ENCODE measurements around the gene KLF8. TPM values are rescaled to one million over a fixed set of nuclear protein-coding genes. Genes with fewer than 3 reads are reported as not detected.
A peak's percentile ranks its signal among the peaks of the same experiment; 100 is the strongest.
"Not testable (repeated sequence)": the region's sequence is repeated elsewhere in the genome, so short reads cannot be mapped to it uniquely, and the experiment has no call there.

KLF8 gene
- polyA plus RNA-seq (2013, experiment 1 of 2): 4.9 TPM
- 4.9 TPM for polyA plus RNA-seq (2013, experiment 2 of 2)

DNA sequence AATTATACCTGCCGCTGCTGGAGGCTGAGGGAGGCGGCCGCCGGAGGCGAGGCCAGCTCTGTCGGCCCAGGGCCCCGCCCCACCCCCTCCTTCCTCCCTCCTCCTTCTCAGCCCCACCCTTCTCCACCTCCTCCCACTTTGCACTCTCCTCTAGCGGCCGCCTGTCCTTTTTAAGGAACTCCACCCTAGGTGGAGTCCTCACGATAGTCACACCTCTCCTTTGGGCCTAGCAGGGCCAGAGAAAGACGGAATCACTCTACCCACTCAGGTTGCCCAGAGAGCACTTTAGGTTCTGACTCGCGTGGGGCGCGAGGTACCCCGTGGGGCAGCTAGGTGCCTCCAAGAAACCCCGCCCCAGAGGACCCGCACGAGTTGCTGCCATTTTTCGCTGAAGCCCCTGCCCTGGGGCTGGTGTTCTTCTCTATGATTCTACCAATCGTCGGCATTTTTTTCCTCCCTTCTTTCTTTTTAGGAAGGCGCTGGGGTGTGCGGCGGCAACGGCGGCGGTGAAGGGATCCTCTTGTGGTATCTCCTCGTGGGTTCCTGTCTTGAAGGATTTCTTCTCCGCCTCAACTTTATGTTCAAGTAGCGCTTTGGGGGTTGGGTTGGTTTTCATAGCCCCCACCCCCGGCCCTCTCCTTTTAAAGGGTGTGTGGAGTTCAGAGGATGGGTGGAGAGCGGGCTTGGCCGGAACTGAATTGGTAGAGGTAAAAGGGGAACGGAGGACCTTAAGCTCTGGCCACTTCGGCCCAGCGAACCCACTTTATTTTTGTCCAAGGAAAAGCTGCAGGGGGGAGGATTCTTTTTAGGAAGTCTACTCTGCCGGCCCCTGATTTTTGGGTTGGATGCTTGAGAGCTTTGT, at the start of gene KLF8:
KLF8 (plus strand) TSS at position 136 of the 862 bp plus-strand sequence. CDS start 979 bp downstream, outside the sequence.
- Histone ChIP-seq H3K9me3 (ENCODE audit: control insufficient read depth, low read length) (no peaks in the 10 kb centered on the region), H3K27ac (ENCODE audit: low read depth, low read length, severe bottlenecking) (no peak within 1 kb of the TSS), H3K4me3 (ENCODE audit: extremely low read depth, insufficient read depth, low read length, poor library complexity, severe bottlenecking) (peak within 1 kb of the TSS; percentile 38), H3K4me1 (ENCODE audit: control insufficient read depth, insufficient read depth, low read length, poor library complexity, severe bottlenecking) (no peaks in the 10 kb centered on the region), H3K36me3 (ENCODE audit: control insufficient read depth, insufficient read depth, low read length) (no peaks in the 10 kb centered on the region)
- 0% methylated on average over 1 to 10 of the region's 38 CpGs for WGBS, 2 experiments (ENCODE audit: insufficient coverage in 2 of 2)

DNA sequence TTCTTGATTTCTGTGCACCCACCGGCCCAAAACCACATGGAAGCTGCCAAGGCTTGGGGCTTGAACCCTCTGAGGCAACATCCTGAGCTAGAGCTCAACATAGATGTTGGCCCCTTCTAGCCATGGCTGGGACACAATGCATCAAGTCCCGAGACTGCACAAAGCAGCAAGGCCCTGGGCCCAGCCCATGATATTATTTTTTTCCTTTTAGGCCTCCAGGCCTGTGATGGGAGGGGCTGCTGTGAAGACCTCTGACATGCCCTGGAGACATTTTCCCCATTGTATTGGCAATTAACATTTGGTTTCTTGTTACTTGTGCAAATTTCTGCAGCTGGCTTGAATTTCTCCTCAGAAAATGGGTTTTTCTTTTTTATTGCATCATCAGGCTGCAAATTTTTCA, 25.2 kb upstream of the KLF8 start:
- H3K4me1 ChIP-seq (ENCODE audit: control insufficient read depth, insufficient read depth, low read length, poor library complexity, severe bottlenecking); H3K27ac ChIP-seq (ENCODE audit: low read depth, low read length, severe bottlenecking); H3K36me3 ChIP-seq (ENCODE audit: control insufficient read depth, insufficient read depth, low read length); H3K4me3 ChIP-seq (ENCODE audit: extremely low read depth, insufficient read depth, low read length, poor library complexity, severe bottlenecking); H3K9me3 ChIP-seq (ENCODE audit: control insufficient read depth, low read length): not testable (repeated sequence)
- 93% methylated on average over 2 of the region's 2 CpGs; no CpG with 5 or more reads in 1 of the 2 experiments for WGBS, 2 experiments (ENCODE audit: insufficient coverage in 2 of 2)

DNA sequence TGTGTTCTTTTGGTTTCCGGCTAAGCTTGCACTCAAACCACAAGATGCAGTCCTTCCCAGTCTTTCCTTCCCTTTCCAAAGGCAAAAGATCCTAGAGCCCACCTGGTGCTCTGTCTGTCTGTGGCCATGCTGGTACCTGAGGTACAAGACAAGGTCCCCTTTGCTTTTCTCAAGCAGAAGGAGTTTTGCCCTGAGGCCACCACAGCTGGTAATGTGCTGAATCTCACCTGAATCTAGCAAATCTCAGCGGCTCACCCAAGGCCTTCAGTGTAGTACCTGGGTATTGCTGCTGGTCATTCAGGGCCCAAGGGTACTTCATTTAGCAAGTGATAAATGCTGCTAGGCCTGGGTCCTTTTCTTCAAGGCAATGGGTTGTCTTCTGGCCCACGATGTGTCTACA, 20.5 kb upstream of the KLF8 start:
- no peaks in the 10 kb centered on the region for H3K36me3 ChIP-seq (ENCODE audit: control insufficient read depth, insufficient read depth, low read length)
- 88 to 100% methylated on average over 1 to 2 of the region's 3 CpGs for WGBS, 2 experiments (ENCODE audit: insufficient coverage in 2 of 2)
- H3K27ac ChIP-seq (ENCODE audit: low read depth, low read length, severe bottlenecking): no peak overlapping the region
- H3K4me3 ChIP-seq (ENCODE audit: extremely low read depth, insufficient read depth, low read length, poor library complexity, severe bottlenecking): no peak overlapping the region
- no peaks in the 10 kb centered on the region for H3K4me1 ChIP-seq (ENCODE audit: control insufficient read depth, insufficient read depth, low read length, poor library complexity, severe bottlenecking)
- no peaks in the 10 kb centered on the region for H3K9me3 ChIP-seq (ENCODE audit: control insufficient read depth, low read length)

DNA sequence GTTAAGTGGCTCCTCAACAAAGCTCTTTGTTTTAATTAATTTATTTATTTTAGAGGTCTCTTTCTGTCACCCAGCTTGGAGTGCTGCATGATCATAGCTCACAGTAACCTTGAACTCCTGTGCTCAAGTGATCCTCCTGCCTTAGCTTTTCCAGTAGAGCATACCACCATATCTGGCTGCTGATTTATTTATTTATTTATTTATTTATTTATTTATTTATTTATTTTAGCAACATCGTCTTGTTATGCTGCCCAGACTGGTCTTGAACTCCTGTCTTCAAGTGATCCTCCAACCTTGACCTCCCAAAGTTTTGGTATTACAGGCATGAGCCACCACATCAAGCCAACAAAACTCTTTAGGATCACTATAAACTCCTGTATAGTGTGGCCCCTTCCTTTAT, 15.8 kb upstream of the KLF8 start:
- Histone ChIP-seq H3K27ac (ENCODE audit: low read depth, low read length, severe bottlenecking) (no peak overlapping the region), H3K36me3 (ENCODE audit: control insufficient read depth, insufficient read depth, low read length) (no peaks in the 10 kb centered on the region), H3K9me3 (ENCODE audit: control insufficient read depth, low read length) (no peaks in the 10 kb centered on the region), H3K4me1 (ENCODE audit: control insufficient read depth, insufficient read depth, low read length, poor library complexity, severe bottlenecking) (no peaks in the 10 kb centered on the region), H3K4me3 (ENCODE audit: extremely low read depth, insufficient read depth, low read length, poor library complexity, severe bottlenecking) (no peak overlapping the region)
- WGBS, 2 experiments (ENCODE audit: insufficient coverage in 2 of 2): no CpG with 5 or more reads among the region's 1 CpG

DNA sequence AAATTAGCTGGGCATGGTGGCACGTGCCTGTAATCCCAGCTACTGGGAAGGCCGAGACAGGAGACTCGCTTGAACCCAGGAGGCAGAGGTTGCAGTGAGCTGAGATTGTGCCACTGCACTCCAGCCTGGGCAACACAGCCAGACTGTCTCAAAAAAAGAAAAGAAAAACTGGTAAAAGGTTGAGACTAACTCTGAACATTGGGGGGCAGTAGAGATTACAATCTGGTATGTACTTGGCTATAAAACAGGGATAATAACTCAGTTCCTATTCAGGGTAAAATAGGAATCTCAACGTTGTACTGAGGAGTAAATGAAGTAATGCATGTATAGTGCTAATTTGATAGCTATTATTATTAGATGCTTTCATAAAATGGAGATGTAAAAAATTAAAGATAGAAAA, 12.5 kb upstream of the KLF8 start:
- 75% methylated on average over 3 of the region's 4 CpGs; no CpG with 5 or more reads in 1 of the 2 experiments for WGBS, 2 experiments (ENCODE audit: insufficient coverage in 2 of 2)
- H3K36me3 ChIP-seq (ENCODE audit: control insufficient read depth, insufficient read depth, low read length): no peaks in the 10 kb centered on the region
- no peaks in the 10 kb centered on the region for H3K4me1 ChIP-seq (ENCODE audit: control insufficient read depth, insufficient read depth, low read length, poor library complexity, severe bottlenecking)
- no peak overlapping the region for H3K4me3 ChIP-seq (ENCODE audit: extremely low read depth, insufficient read depth, low read length, poor library complexity, severe bottlenecking)
- H3K27ac ChIP-seq (ENCODE audit: low read depth, low read length, severe bottlenecking): no peak overlapping the region
- H3K9me3 ChIP-seq (ENCODE audit: control insufficient read depth, low read length): no peaks in the 10 kb centered on the region

DNA sequence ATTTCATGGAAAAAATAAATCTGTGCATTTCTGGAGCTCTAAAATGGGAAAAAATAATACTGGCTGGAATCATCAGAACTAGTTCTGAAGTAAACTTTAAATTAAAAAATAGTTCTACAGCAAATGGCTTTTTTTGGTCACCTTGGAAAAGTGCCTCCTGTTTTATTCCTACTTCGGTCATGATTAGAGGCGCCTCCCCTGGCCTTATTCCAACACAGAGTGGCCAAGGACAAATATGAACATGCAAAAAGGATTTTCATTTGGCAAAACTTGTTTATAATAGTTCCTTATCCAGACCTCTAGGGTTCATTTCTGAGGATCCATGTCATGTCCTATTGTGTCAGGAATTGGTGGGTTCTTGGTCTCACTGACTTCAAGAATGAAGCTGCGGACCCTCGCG, 11.1 kb upstream of the KLF8 start:
- no peaks in the 10 kb centered on the region for H3K4me1 ChIP-seq (ENCODE audit: control insufficient read depth, insufficient read depth, low read length, poor library complexity, severe bottlenecking)
- H3K4me3 ChIP-seq (ENCODE audit: extremely low read depth, insufficient read depth, low read length, poor library complexity, severe bottlenecking): no peak overlapping the region
- H3K36me3 ChIP-seq (ENCODE audit: control insufficient read depth, insufficient read depth, low read length): no peaks in the 10 kb centered on the region
- H3K27ac ChIP-seq (ENCODE audit: low read depth, low read length, severe bottlenecking): no peak overlapping the region
- WGBS, 2 experiments (ENCODE audit: insufficient coverage in 2 of 2): 89 to 100% methylated on average over 2 to 3 of the region's 5 CpGs
- no peaks in the 10 kb centered on the region for H3K9me3 ChIP-seq (ENCODE audit: control insufficient read depth, low read length)

DNA sequence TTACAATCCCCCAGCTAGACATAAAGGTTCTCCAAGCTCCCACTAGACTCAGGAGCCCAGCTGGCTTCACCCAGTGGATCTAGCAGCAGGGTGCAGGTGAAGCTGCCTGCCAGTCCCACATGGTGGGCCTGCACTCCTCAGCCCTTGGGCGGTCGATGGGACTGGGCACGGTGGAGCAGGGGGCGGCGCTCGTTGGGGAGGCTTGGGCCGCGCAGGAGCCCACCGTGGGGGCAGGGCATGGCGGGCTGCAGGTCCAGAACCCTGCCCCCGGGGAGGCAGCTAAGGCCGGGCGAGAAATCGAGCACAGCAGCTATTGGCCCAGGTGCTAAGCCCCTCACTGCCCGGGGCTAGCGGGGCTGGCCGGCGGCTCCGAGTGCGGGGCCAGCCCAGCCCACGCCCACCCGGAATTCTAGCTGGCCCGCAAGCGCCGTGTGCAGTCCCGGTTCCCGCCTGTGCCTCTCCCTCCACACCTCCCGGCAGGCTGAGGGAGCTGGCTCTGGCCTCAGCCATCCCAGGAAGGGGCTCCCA, 9.6 kb upstream of the KLF8 start:
- no peaks in the 10 kb centered on the region for H3K36me3 ChIP-seq (ENCODE audit: control insufficient read depth, insufficient read depth, low read length)
- H3K27ac ChIP-seq (ENCODE audit: low read depth, low read length, severe bottlenecking): no peak overlapping the region
- H3K4me3 ChIP-seq (ENCODE audit: extremely low read depth, insufficient read depth, low read length, poor library complexity, severe bottlenecking): no peak overlapping the region
- no peaks in the 10 kb centered on the region for H3K4me1 ChIP-seq (ENCODE audit: control insufficient read depth, insufficient read depth, low read length, poor library complexity, severe bottlenecking)
- 92 to 100% methylated on average over 4 to 9 of the region's 28 CpGs for WGBS, 2 experiments (ENCODE audit: insufficient coverage in 2 of 2)
- H3K9me3 ChIP-seq (ENCODE audit: control insufficient read depth, low read length): no peaks in the 10 kb centered on the region

DNA sequence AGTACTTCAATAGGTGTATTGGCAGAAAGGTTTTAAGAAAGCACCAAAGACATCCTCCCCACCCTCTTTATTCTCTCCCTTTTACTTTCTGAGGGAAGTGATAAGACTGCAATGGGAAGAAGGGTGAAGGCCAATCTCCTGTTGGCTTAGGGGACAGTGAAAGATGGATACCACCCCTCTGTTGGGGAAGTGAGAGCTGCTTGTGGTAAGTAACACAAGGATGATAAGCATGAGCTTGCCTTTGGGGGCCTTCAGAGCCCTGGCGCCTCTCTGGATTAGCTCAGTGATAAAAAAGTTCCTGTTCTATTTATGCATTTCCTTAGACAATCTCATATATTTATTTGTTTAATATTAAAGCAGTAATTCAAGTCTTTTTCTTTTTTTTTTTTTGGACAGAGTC, 5.2 kb upstream of the KLF8 start:
- Histone ChIP-seq H3K27ac (ENCODE audit: low read depth, low read length, severe bottlenecking) (no peak overlapping the region), H3K4me3 (ENCODE audit: extremely low read depth, insufficient read depth, low read length, poor library complexity, severe bottlenecking) (no peak overlapping the region), H3K4me1 (ENCODE audit: control insufficient read depth, insufficient read depth, low read length, poor library complexity, severe bottlenecking) (no peaks in the 10 kb centered on the region), H3K36me3 (ENCODE audit: control insufficient read depth, insufficient read depth, low read length) (no peaks in the 10 kb centered on the region), H3K9me3 (ENCODE audit: control insufficient read depth, low read length) (no peaks in the 10 kb centered on the region)
- WGBS, 2 experiments (ENCODE audit: insufficient coverage in 2 of 2): no CpG with 5 or more reads among the region's 1 CpG

DNA sequence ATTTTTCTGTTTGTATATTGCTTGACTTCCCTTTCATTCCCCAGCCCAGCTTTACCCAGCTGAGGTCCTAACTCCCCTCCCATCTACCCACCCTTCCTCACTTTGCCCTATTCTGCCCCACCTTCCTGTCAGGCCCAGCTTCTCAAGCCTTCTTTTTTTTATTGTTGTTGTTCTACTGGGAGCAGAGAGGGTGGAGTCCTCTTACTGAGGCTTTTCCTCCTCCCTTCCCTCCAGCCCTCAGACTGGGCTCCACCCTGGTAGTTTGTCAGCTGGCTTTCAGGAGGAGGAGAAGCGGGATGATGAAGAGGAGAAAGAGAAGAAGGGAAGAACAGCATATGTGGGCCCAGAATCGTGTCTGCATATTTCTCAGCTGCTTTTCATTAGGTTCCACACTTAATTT, 3.2 kb upstream of the KLF8 start:
- Histone ChIP-seq H3K4me1 (ENCODE audit: control insufficient read depth, insufficient read depth, low read length, poor library complexity, severe bottlenecking) (no peaks in the 10 kb centered on the region), H3K4me3 (ENCODE audit: extremely low read depth, insufficient read depth, low read length, poor library complexity, severe bottlenecking) (no peak overlapping the region), H3K9me3 (ENCODE audit: control insufficient read depth, low read length) (no peaks in the 10 kb centered on the region), H3K36me3 (ENCODE audit: control insufficient read depth, insufficient read depth, low read length) (no peaks in the 10 kb centered on the region), H3K27ac (ENCODE audit: low read depth, low read length, severe bottlenecking) (no peak overlapping the region)
- no CpG with 5 or more reads among the region's 2 CpGs for WGBS, 2 experiments (ENCODE audit: insufficient coverage in 2 of 2)

DNA sequence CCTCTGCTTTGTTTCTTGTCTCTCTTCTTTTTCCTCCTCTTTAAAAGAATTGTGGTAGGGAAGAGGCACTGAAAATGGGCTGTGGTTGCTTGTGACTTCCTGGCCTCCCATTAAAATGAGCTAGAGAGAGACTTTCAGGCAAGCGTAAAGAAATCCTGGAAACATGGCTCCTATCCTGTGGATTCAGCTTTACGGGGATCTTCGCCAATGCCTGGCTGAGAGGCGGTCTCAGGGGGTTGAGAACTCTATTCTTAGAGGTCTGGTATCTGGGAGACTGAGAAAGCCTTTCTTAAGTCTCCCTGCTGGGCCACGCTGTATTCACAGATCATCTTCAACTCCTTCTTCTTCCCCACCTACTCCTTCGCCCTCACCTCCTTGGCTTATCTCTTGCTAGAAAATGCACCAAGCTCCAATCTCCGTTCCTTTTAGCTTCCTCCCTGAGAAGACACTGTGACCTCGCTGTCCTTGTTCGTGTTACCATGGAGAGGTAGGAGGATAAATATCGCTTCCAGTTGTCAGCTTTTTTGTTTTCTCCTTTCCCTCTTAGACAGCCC, 542 bp upstream of the KLF8 start:
- Histone ChIP-seq H3K36me3 (ENCODE audit: control insufficient read depth, insufficient read depth, low read length) (no peaks in the 10 kb centered on the region), H3K27ac (ENCODE audit: low read depth, low read length, severe bottlenecking) (no peak overlapping the region), H3K9me3 (ENCODE audit: control insufficient read depth, low read length) (no peaks in the 10 kb centered on the region), H3K4me3 (ENCODE audit: extremely low read depth, insufficient read depth, low read length, poor library complexity, severe bottlenecking) (peak overlapping the region; percentile 38), H3K4me1 (ENCODE audit: control insufficient read depth, insufficient read depth, low read length, poor library complexity, severe bottlenecking) (no peaks in the 10 kb centered on the region)
- 0 to 60% methylated on average over 1 of the region's 10 CpGs for WGBS, 2 experiments (ENCODE audit: insufficient coverage in 2 of 2)

DNA sequence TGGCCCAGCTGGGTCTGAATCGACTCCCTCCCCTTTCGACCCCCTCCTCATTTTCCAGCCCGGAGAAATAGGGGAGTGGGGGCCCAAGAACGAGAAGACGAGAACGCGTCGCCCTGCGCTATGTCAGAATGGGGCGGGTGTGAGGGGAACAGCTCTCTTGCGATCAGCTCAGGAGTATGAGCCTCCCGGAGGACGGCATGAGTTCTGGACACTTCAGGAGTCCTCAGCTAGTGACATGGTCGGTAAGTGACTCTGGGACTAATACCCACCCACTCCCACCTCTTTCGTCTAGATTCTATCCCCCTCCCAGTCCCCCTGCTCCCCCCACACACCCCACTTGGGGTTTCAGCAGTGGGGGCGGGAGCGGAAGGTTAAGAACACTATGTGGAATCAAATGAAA, 944 bp downstream of the KLF8 start:
- Histone ChIP-seq H3K4me1 (ENCODE audit: control insufficient read depth, insufficient read depth, low read length, poor library complexity, severe bottlenecking) (no peaks in the 10 kb centered on the region), H3K9me3 (ENCODE audit: control insufficient read depth, low read length) (no peaks in the 10 kb centered on the region), H3K27ac (ENCODE audit: low read depth, low read length, severe bottlenecking) (no peak overlapping the region), H3K36me3 (ENCODE audit: control insufficient read depth, insufficient read depth, low read length) (no peaks in the 10 kb centered on the region), H3K4me3 (ENCODE audit: extremely low read depth, insufficient read depth, low read length, poor library complexity, severe bottlenecking) (peak overlapping the region; percentile 38)
- WGBS, 2 experiments (ENCODE audit: insufficient coverage in 2 of 2): 0% methylated on average over 1 of the region's 17 CpGs

All from mesodermal cell (in vitro differentiated cells).